Left lung (tissue), 10 donors: ENCODE results near the gene CYB5RL. TPM values are rescaled to one million over a fixed set of nuclear protein-coding genes. Genes with fewer than 3 reads are reported as not detected.

Experiments
- ATAC-seq: fragments of 200-7000 bp; cut with Tn5 transposase; one replicate; pipeline ENCODE4 v1.9.1; 2020; ENCODE audit warnings: moderate library complexity
- DNase-seq, 4 donors: peaks; one replicate each; pipeline ENCODE4 v3.0.0-alpha.2; 2013 to 2020
- H3K27ac ChIP-seq, 2 donors: fragments of 200-600 bp; sonication (generic) in 1 of 2; one replicate each; pipeline versions ENCODE4 v1.5.0 to v1.8.0; 2020 to 2021
- H3K27me3 ChIP-seq, 2 donors: fragments of 200-600 bp; sonication (generic) in 1 of 2; one replicate each; pipeline versions ENCODE4 v1.5.0 to v1.8.0; 2020 to 2021
- H3K36me3 ChIP-seq, 2 donors: fragments of 200-600 bp; sonication (generic) in 1 of 2; one replicate each; pipeline versions ENCODE4 v1.5.0 to v1.8.0; 2020 to 2021
- H3K4me1 ChIP-seq, 2 donors: fragments of 200-600 bp; one replicate each; pipeline ENCODE4 v1.8.0; 2021
- H3K4me3 ChIP-seq, 2 donors: fragments of 200-600 bp; sonication (generic) in 1 of 2; one replicate each; pipeline versions ENCODE4 v1.5.0 to v1.8.0; 2020 to 2021; ENCODE audit warnings: mild to moderate bottlenecking in 1 of 2
- H3K9me3 ChIP-seq, 2 donors: fragments of 200-600 bp; sonication (generic) in 1 of 2; one replicate each; pipeline versions ENCODE4 v1.5.0 to v1.8.0; 2020 to 2021
- CTCF ChIP-seq, 2 donors: fragments of 200-600 bp; sonication (generic) in 1 of 2; IDR thresholded peaks; one replicate each; pipeline versions ENCODE4 v1.5.0 to v1.8.0; 2021; ENCODE audit warnings: antibody characterized with exemption in 2 of 2
- intact Hi-C, 2 donors: fragments of 100-400 bp; cut with DNase I; formaldehyde crosslinking; loops; one replicate each; pipeline versions ENCODE4 v1.11.2 to v1.14.2; 2022
- polyA plus RNA-seq, 6 donors: library from polyadenylated mRNA; unstranded; fragments of 120-200 nt; gene quantifications; one replicate each; pipeline ENCODE4 v1.2.1, GENCODE V29; 2013; ENCODE audit not compliant: insufficient read length in 6 of 6
- total RNA-seq, 2 donors: library from RNA; stranded (reverse); fragmentation: NEBNext Ultra II Directional; extraction: Animal tissue kit (Norgen Biotek cat#: 25700); gene quantifications; one replicate each; pipeline ENCODE4 v1.2.1, GENCODE V29; 2021
- donor health status: DM: no; HTN: yes; CAD: no.
- donor health status: DM: no; HTN: no; CAD: no.

The CYB5RL gene
- total and polyA plus RNA-seq, 8 donors: 7.4 to 11.7 (median 10.2) TPM

GRCh38 chr1:54161495-54162168 is 38.2 kb downstream of the CYB5RL start:
- intact Hi-C loops: no loop called here
- TF ChIP-seq CTCF (IDR thresholded peaks at IDR 0.05): no peak
- Histone ChIP-seq H3K9me3 (no peaks in the 10 kb centered on the region), H3K4me3 (no peak overlapping the region), H3K36me3 (no peaks in the 10 kb centered on the region), H3K27ac (no peak overlapping the region), H3K27me3 (no peaks in the 10 kb centered on the region), H3K4me1 (no peaks in the 10 kb centered on the region)
- DNase-seq (no peak), ATAC-seq (no peak)

- ATAC-seq (no peak), DNase-seq (no peak)
- Histone ChIP-seq H3K36me3 (no peaks in the 10 kb centered on the region), H3K9me3 (no peaks in the 10 kb centered on the region), H3K27ac (no peak overlapping the region), H3K27me3 (no peaks in the 10 kb centered on the region), H3K4me3 (no peak overlapping the region), H3K4me1 (no peaks in the 10 kb centered on the region)
- intact Hi-C loops: no loop called here
- TF ChIP-seq CTCF (IDR thresholded peaks at IDR 0.05): no peak
These were observed 39.5 kb downstream of the CYB5RL start for GRCh38 chr1:54160351-54160750.

DNA sequence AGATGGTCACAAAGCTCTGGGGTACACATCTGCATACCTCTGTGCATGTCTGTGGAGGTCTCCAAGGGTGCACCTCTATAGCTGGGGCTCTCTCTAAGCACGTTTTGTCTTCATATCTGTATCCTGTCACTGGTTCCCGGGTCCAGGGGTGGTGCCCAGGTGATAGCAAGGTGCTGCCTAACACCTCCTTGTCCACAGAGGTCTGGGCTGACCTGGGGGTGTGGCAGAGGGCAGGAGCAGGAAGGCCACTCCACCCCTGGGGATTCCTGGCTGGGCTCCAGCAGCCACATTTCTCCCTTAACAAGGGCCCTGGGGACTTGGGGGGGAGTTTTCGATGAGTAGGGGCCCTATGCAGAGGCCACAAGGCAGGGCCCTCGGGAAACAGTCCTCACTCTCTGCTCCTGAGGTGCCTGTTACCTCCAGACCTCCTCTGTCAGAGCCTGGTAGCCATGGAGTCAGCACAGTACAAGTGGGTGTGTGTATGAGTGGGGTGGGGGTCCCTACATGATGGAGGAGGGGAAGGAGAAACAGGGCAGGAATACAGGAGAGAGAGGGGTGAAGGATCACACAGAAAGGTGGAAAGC is 40.0 kb downstream of the CYB5RL start:
- Histone ChIP-seq H3K27me3 (no peaks in the 10 kb centered on the region), H3K9me3 (no peaks in the 10 kb centered on the region), H3K4me1 (no peaks in the 10 kb centered on the region), H3K4me3 (no peak overlapping the region), H3K36me3 (no peaks in the 10 kb centered on the region), H3K27ac (no peak overlapping the region)
- ATAC-seq (no peak), DNase-seq (no peak)
- intact Hi-C loops: no loop called here
- no peak for TF ChIP-seq CTCF (IDR thresholded peaks at IDR 0.05)

GRCh38 chr1:54158071-54158470 is 41.8 kb downstream of the CYB5RL start:
- no peaks in the 10 kb centered on the region for H3K9me3 ChIP-seq
- intact Hi-C loops: no loop called here
- DNase-seq (no peak), ATAC-seq (no peak)
- H3K36me3 ChIP-seq: no peaks in the 10 kb centered on the region
- H3K27me3 ChIP-seq: no peaks in the 10 kb centered on the region
- H3K27ac ChIP-seq: no peak overlapping the region
- no peak for TF ChIP-seq CTCF (IDR thresholded peaks at IDR 0.05)
- peaks cover 3% of the 10 kb centered on the region in 2 donors for H3K4me1 ChIP-seq
- H3K4me3 ChIP-seq: no peak overlapping the region

- DNase-seq: no peak
- H3K4me3 ChIP-seq: no peak overlapping the region
- no peak for ATAC-seq
- no peaks in the 10 kb centered on the region for H3K27me3 ChIP-seq
- no peak overlapping the region for H3K27ac ChIP-seq
- no peaks in the 10 kb centered on the region for H3K9me3 ChIP-seq
- no peaks in the 10 kb centered on the region for H3K36me3 ChIP-seq
- peaks cover 3% of the 10 kb centered on the region in 2 donors for H3K4me1 ChIP-seq
- intact Hi-C loops: no loop called here
- no peak for TF ChIP-seq CTCF (IDR thresholded peaks at IDR 0.05)
These were observed 42.4 kb downstream of the CYB5RL start for GRCh38 chr1:54157401-54157800.
